HCT116 (cell line): ENCODE measurements around the gene EFS. TPM values are rescaled to one million over a fixed set of nuclear protein-coding genes. Genes with fewer than 3 reads are reported as not detected.

Source experiments
- ATAC-seq: fragments of 200-7000 bp; cut with Tn5 transposase; 2 replicates; pipeline ENCODE4 v1.9.1; 2020; ENCODE audit warnings: mild to moderate bottlenecking, moderate library complexity
- BruUV-seq: library from RNA; stranded (reverse); fragments of 400-500 nt; replicated peaks from 2 replicates; lab custom pipeline; 2021; lab: Mats Ljungman, UMichigan
- CTCF ChIA-PET: fragments of 300-600 bp; sonication (Branson Sonifier 250); formaldehyde crosslinking; loops from one replicate; lab custom pipeline; 2021; ENCODE audit warnings: antibody characterized with exemption; lab: Charles Lee
- POLR2A ChIA-PET: fragments of 300-600, 350-600 bp; sonication (Branson Sonifier 250); formaldehyde crosslinking; loops from one replicate; lab custom pipeline; 2021; ENCODE audit warnings: antibody characterized with exemption; lab: Charles Lee
- RAD21 ChIA-PET, 2 experiments: fragments of 300-600 bp; sonication (Branson Sonifier 250); formaldehyde crosslinking; loops; one replicate each; lab custom pipeline; 2023; ENCODE audit warnings: low total read pairs in 2 of 2; ENCODE audit not compliant: uncharacterized antibody in 2 of 2, unreplicated experiment in 2 of 2, low non-redundant PET in 1 of 2; lab: Charles Lee
- DNase-seq: peaks from one replicate; pipeline ENCODE4 v3.0.0-alpha.2; 2010; ENCODE audit warnings: low read depth, low spot score
- H2AFZ ChIP-seq: fragments of 200-600 bp; shearing (Covaris generic), sonication (generic); 2 replicates; pipeline ENCODE4 v1.6.1; 2017; ENCODE audit warnings: low read depth, mixed run types, mixed read lengths, antibody characterized with exemption, low read length; ENCODE audit not compliant: poor library complexity, severe bottlenecking
- H3K27ac ChIP-seq: 2 replicates; pipeline ENCODE4 v1.5.1; 2012; ENCODE audit warnings: low read depth, low read length
- H3K27me3 ChIP-seq: fragments of 200-600 bp; sonication (generic); 2 replicates; pipeline ENCODE4 v1.6.1; 2016; ENCODE audit warnings: mixed run types, low read length, mixed read lengths; ENCODE audit not compliant: insufficient read depth
- H3K36me3 ChIP-seq, 2 experiments: fragments of 200-500 bp in 1 of 2; fragments of 200-600 bp in 1 of 2; sonication (Bioruptor generic) in 1 of 2; sonication (generic) in 1 of 2; 2 replicates each; pipeline versions ENCODE4 v1.5.1 to v1.6.1; 2014 to 2016; ENCODE audit warnings: low read length in 2 of 2, inconsistent platforms in 1 of 2, mixed read lengths in 1 of 2, mixed run types in 1 of 2; ENCODE audit not compliant: insufficient read depth in 2 of 2, control insufficient read depth in 1 of 2
- H3K4me1 ChIP-seq, 2 experiments: fragments of 200-600 bp in 1 of 2; sonication (generic) in 1 of 2; 2 replicates each; pipeline versions ENCODE4 v1.5.1 to v1.6.1; 2012 to 2017; ENCODE audit warnings: low read length in 2 of 2, inconsistent platforms in 1 of 2, mild to moderate bottlenecking in 1 of 2, mixed read lengths in 1 of 2, mixed run types in 1 of 2, moderate library complexity in 1 of 2; ENCODE audit not compliant: insufficient read depth in 2 of 2, control insufficient read depth in 1 of 2
- H3K4me2 ChIP-seq: fragments of 200-600 bp; sonication (generic); 2 replicates; pipeline ENCODE4 v1.6.1; 2017; ENCODE audit warnings: mixed run types, low read length, mixed read lengths
- H3K4me3 ChIP-seq, 2 experiments: fragments of 200-600 bp in 1 of 2; sonication (generic) in 1 of 2; replicated peaks in 1 of 2; 2 replicates each; pipeline ENCODE4 v1.5.1; 2011 to 2016; ENCODE audit warnings: low read length in 2 of 2, control low read depth in 1 of 2, low read depth in 1 of 2, mild to moderate bottlenecking in 1 of 2, mixed read lengths in 1 of 2, mixed run types in 1 of 2
- H3K79me2 ChIP-seq: fragments of 200-600 bp; sonication (generic); 2 replicates; pipeline ENCODE4 v1.6.1; 2017; ENCODE audit warnings: mild to moderate bottlenecking, mixed run types, low read length, moderate library complexity, mixed read lengths; ENCODE audit not compliant: insufficient read depth
- H3K9ac ChIP-seq: fragments of 200-600 bp; sonication (generic); 2 replicates; pipeline ENCODE4 v1.6.1; 2016; ENCODE audit warnings: low read length, mixed read lengths
- H3K9me2 ChIP-seq: fragments of 200-600 bp; sonication (generic), shearing (Covaris generic); 2 replicates; pipeline ENCODE4 v1.6.1; 2017; ENCODE audit warnings: mixed run types, mild to moderate bottlenecking, moderate library complexity; ENCODE audit not compliant: insufficient read depth
- H3K9me3 ChIP-seq, 2 experiments: fragments of 200-500 bp in 1 of 2; fragments of 200-600 bp in 1 of 2; sonication (Bioruptor generic) in 1 of 2; sonication (generic) in 1 of 2; 2 replicates each; pipeline ENCODE4 v1.6.1; 2014 to 2017; ENCODE audit warnings: low read length in 2 of 2, mixed read lengths in 2 of 2, inconsistent platforms in 1 of 2, low read depth in 1 of 2, mild to moderate bottlenecking in 1 of 2, mixed run types in 1 of 2, moderate library complexity in 1 of 2; ENCODE audit not compliant: control insufficient read depth in 1 of 2, insufficient read depth in 1 of 2
- H4K20me1 ChIP-seq: fragments of 200-600 bp; sonication (generic), shearing (Covaris generic); 2 replicates; pipeline ENCODE4 v1.6.1; 2017; ENCODE audit warnings: mixed run types, mild to moderate bottlenecking, moderate library complexity; ENCODE audit not compliant: insufficient read depth
- CBX3 ChIP-seq: IDR thresholded peaks from 2 replicates; pipeline ENCODE4 v1.6.1; 2012; ENCODE audit warnings: low read depth
- ELF1 ChIP-seq: IDR thresholded peaks from 2 replicates; pipeline ENCODE4 v1.6.1; 2012; ENCODE audit warnings: low read depth, borderline replicate concordance
- EZH2 ChIP-seq: fragments of 200-600 bp; sonication (generic); IDR thresholded peaks from 2 replicates; pipeline ENCODE4 v1.6.1; 2017; ENCODE audit warnings: antibody characterized with exemption, mixed run types
- FOSL1 ChIP-seq: IDR thresholded peaks from 2 replicates; pipeline ENCODE4 v1.6.1; 2012; ENCODE audit warnings: low read depth
- JUND ChIP-seq: IDR thresholded peaks from 2 replicates; pipeline ENCODE4 v1.6.1; 2012
- POLR2A ChIP-seq: IDR thresholded peaks from 2 replicates; pipeline ENCODE4 v1.7.0; 2011; ENCODE audit warnings: borderline replicate concordance; ENCODE audit not compliant: insufficient read depth, insufficient read length; ENCODE audit errors: extremely low read depth
- POLR2AphosphoS5 ChIP-seq: IDR thresholded peaks from 2 replicates; pipeline ENCODE4 v1.6.1; 2011; ENCODE audit warnings: mild to moderate bottlenecking, low read depth, low read length, moderate library complexity
- RAD21 ChIP-seq: IDR thresholded peaks from 2 replicates; pipeline ENCODE4 v1.6.1; 2012; ENCODE audit warnings: low read depth, mild to moderate bottlenecking
- SIN3A ChIP-seq: IDR thresholded peaks from 2 replicates; pipeline ENCODE4 v1.6.1; 2012; ENCODE audit warnings: low read depth
- TCF7L2 ChIP-seq: IDR thresholded peaks from 2 replicates; pipeline ENCODE4 v1.7.0; 2011; ENCODE audit warnings: borderline replicate concordance, inconsistent platforms; ENCODE audit not compliant: insufficient read depth, insufficient read length; ENCODE audit errors: extremely low read depth
- ZFX ChIP-seq: fragments of 450-650 bp; IDR thresholded peaks from 2 replicates; pipeline ENCODE4 v1.6.1; 2017
- intact Hi-C: fragments of 100-400 bp; cut with micrococcal nuclease; formaldehyde crosslinking; loops from 2 replicates; pipeline ENCODE4 v1.10.0; 2022
- total RNA-seq: library from RNA; stranded (reverse); gene quantifications from one replicate; pipeline ENCODE4 v1.2.1, GENCODE V29; 2021; ENCODE audit not compliant: unreplicated experiment
- TF ChIP-seq, protein P1 (sequence below): IDR thresholded peaks from 2 replicates; pipeline ENCODE4 v1.6.1; 2012
- TF ChIP-seq, protein P2 (sequence below): IDR thresholded peaks from 2 replicates; pipeline ENCODE4 v1.6.1; 2012

Gene EFS
- total RNA-seq, 1 experiment from 2014 or later = 0.10 TPM

- ATAC-seq = peak; percentile 16
- H2AFZ ChIP-seq = no peak overlapping the region
- intact Hi-C loops = no loop called here
Observed at GRCh38 chr14:23351681-23352505, 13.1 kb downstream of the EFS start.

More at GRCh38 chr14:23351681-23352505, 13.1 kb downstream of the EFS start:
- Histone ChIP-seq H3K79me2 (no peaks in the 10 kb centered on the region), H3K27me3 (no peaks in the 10 kb centered on the region), H3K4me2 (peak overlapping the region; percentile 72), H3K9me2 (no peaks in the 10 kb centered on the region), H3K9me3 (no peaks in the 10 kb centered on the region), H3K4me1 (0 out of 4 replicates have a peak, but pooled peaks cover 0 to 2% of the 10 kb centered on the region in 2 experiments), H3K36me3 (no peaks in the 10 kb centered on the region), H3K4me3 (peak overlapping the region; percentile 50 to 60), H3K9ac (peak overlapping the region; percentile 41), H4K20me1 (no peaks in the 10 kb centered on the region), H3K27ac (peak overlapping the region; percentile 25; the same call in 1 of the 2 replicates)
- ChIA-PET RAD21 (no interaction called here), CTCF (no interaction called here), POLR2A (no interaction called here)
- no TSS peak for BruUV-seq
- DNase-seq = no peak
- TF ChIP-seq RAD21 (no peak), POLR2AphosphoS5 (no peak), JUND (no peak), CBX3 (no peak), POLR2A (no peak), EZH2 (no peak), SIN3A (no peak), ZFX (no peak), ELF1 (no peak), FOSL1 (no peak), TCF7L2 (no peak)
- TF ChIP-seq, protein P1, sequence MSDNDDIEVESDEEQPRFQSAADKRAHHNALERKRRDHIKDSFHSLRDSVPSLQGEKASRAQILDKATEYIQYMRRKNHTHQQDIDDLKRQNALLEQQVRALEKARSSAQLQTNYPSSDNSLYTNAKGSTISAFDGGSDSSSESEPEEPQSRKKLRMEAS = no peak
- TF ChIP-seq, protein P2, sequence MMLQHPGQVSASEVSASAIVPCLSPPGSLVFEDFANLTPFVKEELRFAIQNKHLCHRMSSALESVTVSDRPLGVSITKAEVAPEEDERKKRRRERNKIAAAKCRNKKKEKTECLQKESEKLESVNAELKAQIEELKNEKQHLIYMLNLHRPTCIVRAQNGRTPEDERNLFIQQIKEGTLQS = no peak
